Fibroblast of pulmonary artery (primary cell): ENCODE data around the gene LAMC1.

Experiments used
- DNase-seq: peaks from one replicate; pipeline ENCODE4 v3.0.0-alpha.2; 2010; ENCODE audit warnings: low read depth
- H3K4me3 ChIP-seq: replicated peaks from 2 replicates; pipeline ENCODE4 v1.5.1; 2011; ENCODE audit warnings: low read depth, mild to moderate bottlenecking, control low read depth, low read length, moderate library complexity
- TF ChIP-seq, protein P1 (sequence below): IDR thresholded peaks from 2 replicates; pipeline ENCODE4 v1.5.1; 2011; ENCODE audit warnings: mild to moderate bottlenecking, control low read depth, low read length, inconsistent platforms; ENCODE audit errors: missing control alignments

Gene LAMC1

DNA sequence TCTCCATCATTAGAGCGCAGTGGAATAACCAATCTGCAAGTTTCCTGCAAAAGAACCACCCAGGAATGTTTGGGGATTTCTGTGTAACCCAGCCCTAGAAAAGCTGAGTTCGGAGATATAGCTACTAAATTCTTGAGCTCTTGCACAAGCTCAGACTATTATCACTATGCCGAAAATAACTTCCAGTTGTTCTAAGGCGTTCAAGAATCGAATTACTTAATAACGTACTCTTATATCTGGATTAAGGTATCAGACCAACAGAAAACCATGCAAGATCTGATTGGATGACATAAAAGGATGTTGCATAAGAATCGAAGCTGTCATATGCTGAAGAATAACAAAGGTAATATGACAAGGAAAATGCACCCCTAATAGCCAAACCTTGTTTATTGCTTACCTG lies 155.3 kb downstream of the LAMC1 start:
- DNase-seq, result peak; percentile 61
- no peak overlapping the region for H3K4me3 ChIP-seq
- TF ChIP-seq, protein P1, sequence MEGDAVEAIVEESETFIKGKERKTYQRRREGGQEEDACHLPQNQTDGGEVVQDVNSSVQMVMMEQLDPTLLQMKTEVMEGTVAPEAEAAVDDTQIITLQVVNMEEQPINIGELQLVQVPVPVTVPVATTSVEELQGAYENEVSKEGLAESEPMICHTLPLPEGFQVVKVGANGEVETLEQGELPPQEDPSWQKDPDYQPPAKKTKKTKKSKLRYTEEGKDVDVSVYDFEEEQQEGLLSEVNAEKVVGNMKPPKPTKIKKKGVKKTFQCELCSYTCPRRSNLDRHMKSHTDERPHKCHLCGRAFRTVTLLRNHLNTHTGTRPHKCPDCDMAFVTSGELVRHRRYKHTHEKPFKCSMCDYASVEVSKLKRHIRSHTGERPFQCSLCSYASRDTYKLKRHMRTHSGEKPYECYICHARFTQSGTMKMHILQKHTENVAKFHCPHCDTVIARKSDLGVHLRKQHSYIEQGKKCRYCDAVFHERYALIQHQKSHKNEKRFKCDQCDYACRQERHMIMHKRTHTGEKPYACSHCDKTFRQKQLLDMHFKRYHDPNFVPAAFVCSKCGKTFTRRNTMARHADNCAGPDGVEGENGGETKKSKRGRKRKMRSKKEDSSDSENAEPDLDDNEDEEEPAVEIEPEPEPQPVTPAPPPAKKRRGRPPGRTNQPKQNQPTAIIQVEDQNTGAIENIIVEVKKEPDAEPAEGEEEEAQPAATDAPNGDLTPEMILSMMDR, result no peak

- H3K4me3 ChIP-seq, result no peak overlapping the region
- TF ChIP-seq, protein P1, result no peak
- no peak for DNase-seq
Observed at GRCh38 chr1:183179033-183179432, 155.8 kb downstream of the LAMC1 start.

DNA sequence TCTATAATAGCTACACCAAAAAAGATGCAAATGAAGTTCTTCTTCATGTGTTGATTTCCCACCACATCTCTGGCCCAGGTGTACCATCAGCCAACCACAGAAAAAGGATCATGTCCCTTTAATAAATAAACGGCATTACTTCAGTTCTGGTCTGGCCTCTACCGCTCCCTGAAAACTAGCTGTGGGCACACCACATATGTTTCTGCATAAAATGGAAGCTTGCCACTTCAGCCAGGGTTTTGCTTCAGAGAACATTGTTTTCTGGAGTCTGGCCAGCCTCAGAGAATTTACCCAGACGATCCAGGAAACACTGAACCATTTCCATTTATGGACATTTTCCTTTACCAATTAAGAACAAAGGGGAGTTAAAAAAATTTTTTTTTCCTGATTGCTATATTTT lies 157.0 kb downstream of the LAMC1 start:
- H3K4me3 ChIP-seq, result no peak overlapping the region
- TF ChIP-seq, protein P1, result no peak
- DNase-seq, result peak; percentile 96

GRCh38 chr1:183180634-183181056 lies 157.4 kb downstream of the LAMC1 start:
- peak; percentile 93 for DNase-seq

GRCh38 chr1:183185941-183186490 lies 162.8 kb downstream of the LAMC1 start, which contains the start of gene LAMC2:
Gene LAMC2 (plus strand): TSS chr1:183186264. CDS start chr1:183186353, 89 bp downstream.
- no peak within 1 kb of the TSS for H3K4me3 ChIP-seq

More at GRCh38 chr1:183180634-183181056, 157.4 kb downstream of the LAMC1 start:
- TF ChIP-seq, protein P1, result no peak
- no peak overlapping the region for H3K4me3 ChIP-seq

DNA sequence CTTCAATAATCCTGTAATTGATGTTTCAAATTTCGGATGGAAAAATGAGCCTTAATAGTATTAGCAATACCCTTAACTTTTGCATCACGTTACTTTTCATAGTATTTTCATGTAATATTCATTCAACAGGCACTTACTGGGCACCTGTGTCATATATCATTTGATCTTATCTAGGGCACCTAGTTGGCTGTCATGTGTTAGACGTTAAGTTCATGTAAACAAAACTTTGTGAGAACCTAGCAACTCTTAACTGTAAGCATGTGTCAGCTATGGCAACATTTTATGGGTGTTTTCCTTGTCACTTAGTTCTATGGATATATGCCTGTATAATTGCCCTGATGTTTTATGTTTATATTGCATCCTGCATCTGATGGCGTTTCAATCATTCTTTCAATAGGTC lies 163.6 kb downstream of the LAMC1 start:
- DNase-seq, result no peak
- TF ChIP-seq, protein P1, result no peak
- H3K4me3 ChIP-seq, result no peak overlapping the region

More at GRCh38 chr1:183185941-183186490, 162.8 kb downstream of the LAMC1 start, which contains the start of gene LAMC2:
- DNase-seq, result no peak
- TF ChIP-seq, protein P1, result no peak

GRCh38 chr1:183188240-183188639 lies 165.0 kb downstream of the LAMC1 start:
- TF ChIP-seq, protein P1, result no peak
- no peak overlapping the region for H3K4me3 ChIP-seq
- no peak for DNase-seq
